ENCODE data around the gene AUTS2. TPM values are rescaled to one million over a fixed set of nuclear protein-coding genes. Genes with fewer than 3 reads are reported as not detected.

The AUTS2 gene
- total and polyA plus RNA-seq, 10 donors, result 6.1 to 54.8 (median 29.1) TPM

DNA sequence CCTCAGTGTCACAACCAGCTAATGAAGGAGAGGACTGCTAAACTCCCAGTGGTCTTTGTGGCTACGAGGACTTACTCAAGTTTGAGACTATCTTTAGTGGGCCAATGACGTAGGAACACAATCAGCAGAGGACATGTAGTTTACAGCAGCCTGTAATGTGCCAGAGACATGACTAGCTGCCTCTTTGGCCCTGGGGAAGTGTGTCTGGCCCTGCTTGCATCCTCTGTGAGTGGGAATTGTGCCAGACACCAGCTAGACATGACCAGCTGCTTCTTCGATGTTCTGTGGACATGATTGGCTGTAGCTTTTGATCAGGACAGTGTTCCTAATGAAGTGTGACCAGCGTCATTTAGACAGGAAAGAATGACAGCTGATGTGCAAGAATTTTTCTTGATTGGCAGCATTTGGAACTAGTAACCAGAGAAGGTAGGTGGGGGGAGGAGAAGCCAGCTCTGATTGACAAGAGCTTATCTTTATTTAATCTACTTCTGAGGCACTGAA lies 141.7 kb downstream of the AUTS2 start:
- DNase-seq, result no peak
- no peaks in the 10 kb centered on the region for H3K9me3 ChIP-seq
- peaks cover 0 to 25% (median 8%) of the 10 kb centered on the region in 6 donors for H3K4me1 ChIP-seq
- no peak overlapping the region for H3K4me3 ChIP-seq
- no peaks in the 10 kb centered on the region for H3K36me3 ChIP-seq
- 14 to 25% (median 14%) methylated on average over 4 of the region's 4 CpGs for WGBS, 5 donors
- H3K27ac ChIP-seq, result no peak overlapping the region
- TF ChIP-seq POLR2A (IDR thresholded peaks at IDR 0.05), result no peak
- TF ChIP-seq, protein P1, sequence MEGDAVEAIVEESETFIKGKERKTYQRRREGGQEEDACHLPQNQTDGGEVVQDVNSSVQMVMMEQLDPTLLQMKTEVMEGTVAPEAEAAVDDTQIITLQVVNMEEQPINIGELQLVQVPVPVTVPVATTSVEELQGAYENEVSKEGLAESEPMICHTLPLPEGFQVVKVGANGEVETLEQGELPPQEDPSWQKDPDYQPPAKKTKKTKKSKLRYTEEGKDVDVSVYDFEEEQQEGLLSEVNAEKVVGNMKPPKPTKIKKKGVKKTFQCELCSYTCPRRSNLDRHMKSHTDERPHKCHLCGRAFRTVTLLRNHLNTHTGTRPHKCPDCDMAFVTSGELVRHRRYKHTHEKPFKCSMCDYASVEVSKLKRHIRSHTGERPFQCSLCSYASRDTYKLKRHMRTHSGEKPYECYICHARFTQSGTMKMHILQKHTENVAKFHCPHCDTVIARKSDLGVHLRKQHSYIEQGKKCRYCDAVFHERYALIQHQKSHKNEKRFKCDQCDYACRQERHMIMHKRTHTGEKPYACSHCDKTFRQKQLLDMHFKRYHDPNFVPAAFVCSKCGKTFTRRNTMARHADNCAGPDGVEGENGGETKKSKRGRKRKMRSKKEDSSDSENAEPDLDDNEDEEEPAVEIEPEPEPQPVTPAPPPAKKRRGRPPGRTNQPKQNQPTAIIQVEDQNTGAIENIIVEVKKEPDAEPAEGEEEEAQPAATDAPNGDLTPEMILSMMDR (IDR thresholded peaks at IDR 0.05 in 8 of 11, conservative IDR thresholded peaks at IDR 0.05 in 3 of 11), result no peak
- no peak for TF ChIP-seq POLR2AphosphoS5 (IDR thresholded peaks at IDR 0.05)
- intact Hi-C loops (cut with DNase I; ENCODE audit: low total_unique reads), result no loop called here
- no peaks in the 10 kb centered on the region for H3K27me3 ChIP-seq (replicated peaks in 1 of 7)

DNA sequence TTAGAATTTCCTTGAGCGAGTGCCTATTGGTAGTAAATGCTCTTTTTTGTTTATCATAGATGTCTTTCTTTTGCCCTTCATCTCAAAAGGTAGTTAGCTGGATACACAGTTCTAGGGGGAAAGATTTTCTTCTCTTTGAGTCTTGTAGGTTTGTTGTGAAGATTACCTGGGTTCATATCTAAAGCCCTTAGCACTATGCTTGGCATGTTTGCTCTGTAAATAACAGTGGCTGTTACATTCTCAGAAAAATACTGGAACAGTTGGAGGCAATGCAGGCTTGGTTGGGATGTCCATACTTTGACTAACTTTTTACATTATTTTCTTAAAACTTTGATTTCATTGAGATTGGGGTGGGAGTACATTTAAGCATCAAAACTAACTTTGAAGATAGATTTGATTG lies 144.0 kb downstream of the AUTS2 start:
- no peak overlapping the region for H3K4me3 ChIP-seq
- no peaks in the 10 kb centered on the region for H3K27me3 ChIP-seq (replicated peaks in 1 of 7)
- DNase-seq, result no peak
- H3K4me1 ChIP-seq, result peaks cover 0 to 25% (median 8%) of the 10 kb centered on the region in 6 donors
- H3K27ac ChIP-seq, result no peak overlapping the region
- intact Hi-C loops (cut with DNase I; ENCODE audit: low total_unique reads), result no loop called here
- H3K9me3 ChIP-seq, result no peaks in the 10 kb centered on the region
- no peaks in the 10 kb centered on the region for H3K36me3 ChIP-seq
- 86 to 98% (median 96%) methylated on average over 1 of the region's 1 CpG for WGBS, 5 donors
- TF ChIP-seq POLR2AphosphoS5 (IDR thresholded peaks at IDR 0.05), result no peak
- TF ChIP-seq, protein P1 (IDR thresholded peaks at IDR 0.05 in 8 of 11, conservative IDR thresholded peaks at IDR 0.05 in 3 of 11), result no peak
- no peak for TF ChIP-seq POLR2A (IDR thresholded peaks at IDR 0.05)

DNA sequence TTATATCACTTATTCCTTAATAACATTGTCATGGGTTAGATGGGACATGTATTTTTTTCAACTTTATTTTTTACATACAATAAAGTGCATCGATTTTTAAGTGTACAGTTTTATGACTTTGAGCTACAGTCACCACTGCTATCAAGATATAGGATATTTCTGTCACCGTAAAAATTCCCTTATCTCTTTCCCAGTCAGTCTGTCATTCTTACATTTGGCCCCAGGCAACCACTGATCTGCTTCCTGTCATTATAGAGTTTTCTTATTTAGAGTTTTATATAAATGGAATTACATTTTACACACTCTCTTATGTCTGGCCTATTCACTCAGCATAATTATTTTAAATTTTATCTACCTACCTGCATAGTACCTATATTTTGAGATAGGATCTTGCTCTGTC lies 145.2 kb downstream of the AUTS2 start:
- H3K27me3 ChIP-seq (replicated peaks in 1 of 7), result no peaks in the 10 kb centered on the region
- no peak for DNase-seq
- H3K4me1 ChIP-seq, result peaks cover 0 to 20% (median 8%) of the 10 kb centered on the region in 6 donors
- no peaks in the 10 kb centered on the region for H3K36me3 ChIP-seq
- intact Hi-C loops (cut with DNase I; ENCODE audit: low total_unique reads), result no loop called here
- TF ChIP-seq POLR2A (IDR thresholded peaks at IDR 0.05) (no peak), POLR2AphosphoS5 (IDR thresholded peaks at IDR 0.05) (no peak)
- TF ChIP-seq, protein P1 (IDR thresholded peaks at IDR 0.05 in 8 of 11, conservative IDR thresholded peaks at IDR 0.05 in 3 of 11), result no peak
- H3K27ac ChIP-seq, result no peak overlapping the region
- 42 to 64% (median 47%) methylated on average over 2 of the region's 2 CpGs for WGBS, 5 donors
- H3K9me3 ChIP-seq, result no peaks in the 10 kb centered on the region
- no peak overlapping the region for H3K4me3 ChIP-seq

DNA sequence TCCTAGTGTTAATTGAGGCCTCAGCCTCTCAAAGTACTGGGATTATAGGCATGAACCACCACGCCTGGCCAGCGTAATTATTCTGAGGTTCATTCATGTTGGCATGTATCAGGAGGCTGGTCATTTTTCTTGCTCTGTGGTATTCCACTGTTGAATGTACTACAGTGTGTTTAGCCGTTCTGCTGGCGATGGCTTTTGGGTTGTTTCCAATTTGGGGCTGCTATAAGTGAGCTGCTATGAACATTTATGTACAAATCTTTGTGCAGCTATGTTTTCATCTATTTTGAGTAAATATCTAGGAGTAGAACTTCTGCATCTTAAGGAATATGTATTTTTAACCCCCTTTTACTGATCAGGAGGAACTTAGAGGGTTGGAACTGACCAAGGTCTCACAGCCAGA lies 145.8 kb downstream of the AUTS2 start:
- no peaks in the 10 kb centered on the region for H3K9me3 ChIP-seq
- no peak for TF ChIP-seq POLR2A (IDR thresholded peaks at IDR 0.05)
- TF ChIP-seq, protein P1 (IDR thresholded peaks at IDR 0.05 in 8 of 11, conservative IDR thresholded peaks at IDR 0.05 in 3 of 11), result no peak
- TF ChIP-seq POLR2AphosphoS5 (IDR thresholded peaks at IDR 0.05), result no peak
- peaks cover 0 to 15% (median 5%) of the 10 kb centered on the region in 6 donors for H3K4me1 ChIP-seq
- no peaks in the 10 kb centered on the region for H3K36me3 ChIP-seq
- H3K4me3 ChIP-seq, result no peak overlapping the region
- H3K27me3 ChIP-seq (replicated peaks in 1 of 7), result no peaks in the 10 kb centered on the region
- WGBS, 5 donors, result 87 to 98% (median 97%) methylated on average over 4 of the region's 4 CpGs
- intact Hi-C loops (cut with DNase I; ENCODE audit: low total_unique reads), result no loop called here
- H3K27ac ChIP-seq, result no peak overlapping the region
- DNase-seq, result no peak

Measured in spleen (tissue), 11 donors.